Activated B cell treated with CpG ODN at 0.5 μM for 24 hours (primary cell): ENCODE results near the gene KLF16. TPM values are rescaled to one million over a fixed set of nuclear protein-coding genes. Genes with fewer than 3 reads are reported as not detected.
"Not testable (repeated sequence)": the region's sequence is repeated elsewhere in the genome, so short reads cannot be mapped to it uniquely, and the experiment has no call there.

Experiments
- ATAC-seq: fragments of 200-7000 bp; cut with Tn5 transposase; one replicate; pipeline ENCODE4 v1.10.0; 2021; ENCODE audit warnings: low read depth, mild to moderate bottlenecking, moderate library complexity
- CTCF ChIA-PET: fragments of 350-600 bp; sonication (Branson Sonifier 250); formaldehyde crosslinking; loops from one replicate; lab custom pipeline; 2021; ENCODE audit warnings: antibody characterized with exemption; lab: Charles Lee
- POLR2A ChIA-PET: fragments of 350-600 bp; sonication (Branson Sonifier 250); formaldehyde crosslinking; loops from one replicate; lab custom pipeline; 2021; ENCODE audit warnings: antibody characterized with exemption; lab: Charles Lee
- DNase-seq: peaks from one replicate; pipeline ENCODE4 v3.0.0; 2022
- H3K27ac Mint-ChIP-seq: one replicate; pipeline ENCODE4 v1.8.0; 2020; ENCODE audit warnings: mixed read lengths
- H3K27me3 Mint-ChIP-seq: one replicate; pipeline ENCODE4 v1.8.0; 2021; ENCODE audit warnings: mixed read lengths
- H3K36me3 Mint-ChIP-seq: one replicate; pipeline ENCODE4 v1.8.0; 2021; ENCODE audit warnings: low read depth, mixed read lengths
- H3K4me1 Mint-ChIP-seq: one replicate; pipeline ENCODE4 v1.8.0; 2021; ENCODE audit warnings: mixed read lengths
- H3K4me3 Mint-ChIP-seq: one replicate; pipeline ENCODE4 v1.8.0; 2020; ENCODE audit warnings: mild to moderate bottlenecking, mixed read lengths
- H3K9me3 Mint-ChIP-seq: one replicate; pipeline ENCODE4 v1.8.0; 2020; ENCODE audit warnings: mixed read lengths
- CTCF ChIP-seq: fragments of 200-600 bp; IDR thresholded peaks from one replicate; pipeline ENCODE4 v1.8.0; 2022; ENCODE audit warnings: antibody characterized with exemption, mild to moderate bottlenecking
- intact Hi-C: fragments of 100-400 bp; cut with micrococcal nuclease; formaldehyde crosslinking; loops from one replicate; pipeline ENCODE4 v1.15.1; 2024
- total RNA-seq: library from RNA; stranded (reverse); gene quantifications from 2 replicates; pipeline ENCODE4 v1.2.3, GENCODE V29; 2022

KLF16 gene
- total RNA-seq, 1 donor from 2014 or later = 25.2 TPM

GRCh38 chr19:1896508-1896907 lies 33.1 kb upstream of the KLF16 start:
- Mint-ChIP-seq H3K9me3 (no peaks in the 10 kb centered on the region), H3K4me1 (peaks cover 45% of the 10 kb centered on the region), H3K27me3 (no peaks in the 10 kb centered on the region), H3K36me3 (no peaks in the 10 kb centered on the region), H3K27ac (peak overlapping the region; percentile 97), H3K4me3 (peak overlapping the region; percentile 84)
- ChIA-PET POLR2A (interaction anchor here (0.6 to 4.0 kb wide), 12 partner anchors 9 to 550 kb away, joined by 3 to 35 read pairs (median 6); partner anchors contain the start of genes ABHD17A and MKNK2), CTCF (no interaction called here)
- no peak for TF ChIP-seq CTCF
- DNase-seq (no peak), ATAC-seq (no peak)
- intact Hi-C loops = loop anchor here (2.0 kb wide), 1 partner anchor 46 kb away; no protein-coding TSS in a partner anchor

- Mint-ChIP-seq H3K4me1 (peaks cover 41% of the 10 kb centered on the region), H3K4me3 (no peak overlapping the region), H3K27me3 (no peaks in the 10 kb centered on the region), H3K36me3 (no peaks in the 10 kb centered on the region), H3K9me3 (no peaks in the 10 kb centered on the region), H3K27ac (no peak overlapping the region)
- intact Hi-C loops = no loop called here
- ChIA-PET CTCF (no interaction called here), POLR2A (interaction anchor here (0.6 to 4.0 kb wide), 5 partner anchors 8 to 125 kb away, joined by 3 to 25 read pairs (median 5); partner anchors contain the start of gene ABHD17A)
- no peak for ATAC-seq
- DNase-seq = no peak
- no peak for TF ChIP-seq CTCF
These were observed 30.4 kb upstream of the KLF16 start for GRCh38 chr19:1893791-1894190.

- POLR2A ChIA-PET = interaction anchor here (1.2 kb wide), 1 partner anchor 52 kb away, joined by 4 read pairs; no protein-coding TSS in a partner anchor
- ATAC-seq (no peak), DNase-seq (no peak)
- H3K36me3 Mint-ChIP-seq = no peaks in the 10 kb centered on the region
- no peaks in the 10 kb centered on the region for H3K27me3 Mint-ChIP-seq
- H3K9me3 Mint-ChIP-seq = no peaks in the 10 kb centered on the region
- H3K27ac Mint-ChIP-seq = no peak overlapping the region
- peaks cover 22% of the 10 kb centered on the region for H3K4me1 Mint-ChIP-seq
- H3K4me3 Mint-ChIP-seq = no peak overlapping the region
- CTCF ChIA-PET = interaction anchor here (1.8 kb wide), 1 partner anchor 8 kb away, joined by 5 read pairs; no protein-coding TSS in a partner anchor
- no peak for TF ChIP-seq CTCF
- intact Hi-C loops = no loop called here
These were observed 26.5 kb upstream of the KLF16 start for GRCh38 chr19:1889907-1890306.

- POLR2A ChIA-PET = no interaction called here
- CTCF ChIA-PET = interaction anchor here (1.8 kb wide), 1 partner anchor 10 kb away, joined by 5 read pairs; no protein-coding TSS in a partner anchor
- TF ChIP-seq CTCF = no peak
These were observed 25.0 kb upstream of the KLF16 start for GRCh38 chr19:1888385-1888784.

GRCh38 chr19:1886360-1886759 lies 23.0 kb upstream of the KLF16 start:
- intact Hi-C loops, CTCF ChIA-PET, H3K4me3 Mint-ChIP-seq: not testable (repeated sequence)

More at GRCh38 chr19:1888385-1888784, 25.0 kb upstream of the KLF16 start:
- DNase-seq = no peak
- peaks cover 29% of the 10 kb centered on the region for H3K4me1 Mint-ChIP-seq
- H3K4me3 Mint-ChIP-seq = no peak overlapping the region
- intact Hi-C loops = no loop called here
- no peaks in the 10 kb centered on the region for H3K27me3 Mint-ChIP-seq
- no peak for ATAC-seq
- no peak overlapping the region for H3K27ac Mint-ChIP-seq
- peaks cover 4% of the 10 kb centered on the region for H3K36me3 Mint-ChIP-seq
- H3K9me3 Mint-ChIP-seq = no peaks in the 10 kb centered on the region

GRCh38 chr19:1885398-1886119 lies 22.2 kb upstream of the KLF16 start, which contains the start of gene ABHD17A:
Gene ABHD17A, minus strand, starts transcription at chr19:1885496. Its CDS starts 3,930 bp downstream, at chr19:1881566.
- Mint-ChIP-seq H3K4me3 (peak within 1 kb of the TSS; percentile 93), H3K27ac (peak within 1 kb of the TSS; percentile 82), H3K4me1 (peaks cover 41% of the 10 kb centered on the region)
- H3K27me3 Mint-ChIP-seq, H3K9me3 Mint-ChIP-seq, CTCF ChIA-PET, H3K36me3 Mint-ChIP-seq: not testable (repeated sequence)
- DNase-seq = peak; percentile 95
- intact Hi-C loops = loop anchor here (1.0 to 2.0 kb wide), 4 partner anchors 9 to 21 kb away; partner anchors contain the start of genes ADAT3 and SCAMP4
- POLR2A ChIA-PET = interaction anchor here (0.5 to 2.6 kb wide), 9 partner anchors 9 to 1188 kb away, joined by 3 to 25 read pairs (median 6); no protein-coding TSS in a partner anchor
- peak; percentile 96 for ATAC-seq

More at GRCh38 chr19:1886360-1886759, 23.0 kb upstream of the KLF16 start:
- POLR2A ChIA-PET = interaction anchor here (0.7 to 2.6 kb wide), 7 partner anchors 10 to 667 kb away, joined by 3 to 25 read pairs (median 5); no protein-coding TSS in a partner anchor
- ATAC-seq, H3K27ac Mint-ChIP-seq, H3K9me3 Mint-ChIP-seq, H3K36me3 Mint-ChIP-seq, DNase-seq, H3K27me3 Mint-ChIP-seq: not testable (repeated sequence)
- H3K4me1 Mint-ChIP-seq = peaks cover 41% of the 10 kb centered on the region
